HEK293 (cell line): Measurements from ENCODE around the gene TSTD1.

Experiments used
- SALL2 ChIP-seq: fragments of 450-650 bp; formaldehyde crosslinking; IDR thresholded peaks from 2 replicates; pipeline ENCODE4 v1.5.0; 2017; ENCODE audit warnings: missing biosample characterization, mild to moderate bottlenecking, missing genetic modification characterization, borderline replicate concordance
- ZEB2 ChIP-seq: fragments of 450-650 bp; formaldehyde crosslinking; IDR thresholded peaks from 2 replicates; pipeline ENCODE4 v1.5.1; 2016; ENCODE audit warnings: missing biosample characterization, missing genetic modification characterization
- ZNF239 ChIP-seq: fragments of 450-650 bp; formaldehyde crosslinking; IDR thresholded peaks from 2 replicates; pipeline ENCODE4 v1.5.1; 2016; ENCODE audit warnings: missing biosample characterization, missing genetic modification characterization
- ZNF585B ChIP-seq: fragments of 450-650 bp; formaldehyde crosslinking; IDR thresholded peaks from 2 replicates; pipeline ENCODE4 v1.5.1; 2016; ENCODE audit warnings: missing biosample characterization, missing genetic modification characterization
- ZNF76 ChIP-seq: fragments of 450-650 bp; formaldehyde crosslinking; IDR thresholded peaks from 2 replicates; pipeline ENCODE4; 2016; ENCODE audit warnings: low read depth, missing biosample characterization, missing genetic modification characterization, borderline replicate concordance
- TF ChIP-seq, protein P1 (sequence below): fragments of 450-650 bp; formaldehyde crosslinking; IDR thresholded peaks from 2 replicates; pipeline ENCODE4 v1.5.1; 2016; ENCODE audit warnings: missing biosample characterization, missing genetic modification characterization
- TF ChIP-seq, protein P2 (sequence below): fragments of 450-650 bp; formaldehyde crosslinking; conservative IDR thresholded peaks from 2 replicates; pipeline ENCODE4 v1.5.1; 2016; ENCODE audit warnings: low read depth, missing biosample characterization, missing genetic modification characterization
- TF ChIP-seq, protein P3 (sequence below): fragments of 450-650 bp; formaldehyde crosslinking; IDR thresholded peaks from 2 replicates; pipeline ENCODE4 v1.5.1; 2016; ENCODE audit warnings: missing biosample characterization, missing genetic modification characterization
- TF ChIP-seq, protein P4 (sequence below): fragments of 450-650 bp; formaldehyde crosslinking; IDR thresholded peaks from 2 replicates; pipeline ENCODE4 v1.5.1; 2016; ENCODE audit warnings: missing biosample characterization, missing genetic modification characterization

DNA sequence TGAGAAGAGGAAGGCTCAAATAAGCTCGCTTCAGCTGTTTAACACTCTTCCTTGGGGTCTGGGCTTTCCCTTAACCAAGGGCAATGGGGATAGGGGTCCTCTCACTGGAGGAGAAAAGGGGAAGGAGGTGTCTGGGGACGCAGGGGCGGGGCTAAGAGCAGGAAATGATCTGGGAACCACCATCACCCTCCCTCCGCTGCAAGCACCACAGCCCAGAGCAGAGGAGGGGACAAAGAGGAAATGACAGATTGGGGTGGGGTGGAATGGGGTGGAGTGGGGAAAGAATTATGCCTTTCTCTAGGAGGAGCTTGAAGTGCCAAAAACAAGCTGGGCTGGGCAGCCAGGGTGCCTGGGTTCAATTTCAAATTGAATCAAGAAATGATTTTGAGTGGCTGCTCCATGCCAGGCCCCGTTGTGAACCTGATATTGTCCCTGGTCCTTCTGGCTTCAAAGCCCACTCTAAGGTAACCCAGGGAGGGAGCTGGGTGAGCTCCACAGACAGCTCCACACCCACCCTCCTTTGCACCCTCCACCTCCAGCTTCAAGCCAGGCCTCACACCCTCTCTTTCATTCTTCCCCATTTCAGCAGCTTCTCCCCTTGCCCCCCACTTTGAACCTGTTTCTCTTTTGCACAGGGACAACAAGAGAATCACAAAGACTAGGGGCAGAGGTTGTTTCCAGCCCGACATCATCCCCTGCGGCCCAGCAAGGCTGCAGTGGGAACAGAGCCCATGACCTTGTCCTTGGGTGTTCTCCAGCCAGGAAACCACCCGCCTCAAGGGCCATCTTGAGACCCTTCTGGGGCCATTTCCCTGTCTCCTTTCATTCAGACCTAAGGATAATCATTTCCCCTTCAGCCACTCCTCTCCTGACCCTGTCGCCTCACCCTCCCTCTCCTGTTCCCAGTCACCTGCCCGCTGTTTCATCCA is 29.8 kb upstream of the TSTD1 start:
- TF ChIP-seq ZNF76 (tag by site-specific recombination) (no peak), ZEB2 (no peak), SALL2 (no peak), ZNF585B (tag by site-specific recombination) (no peak), ZNF239 (no peak)
- TF ChIP-seq, protein P1, sequence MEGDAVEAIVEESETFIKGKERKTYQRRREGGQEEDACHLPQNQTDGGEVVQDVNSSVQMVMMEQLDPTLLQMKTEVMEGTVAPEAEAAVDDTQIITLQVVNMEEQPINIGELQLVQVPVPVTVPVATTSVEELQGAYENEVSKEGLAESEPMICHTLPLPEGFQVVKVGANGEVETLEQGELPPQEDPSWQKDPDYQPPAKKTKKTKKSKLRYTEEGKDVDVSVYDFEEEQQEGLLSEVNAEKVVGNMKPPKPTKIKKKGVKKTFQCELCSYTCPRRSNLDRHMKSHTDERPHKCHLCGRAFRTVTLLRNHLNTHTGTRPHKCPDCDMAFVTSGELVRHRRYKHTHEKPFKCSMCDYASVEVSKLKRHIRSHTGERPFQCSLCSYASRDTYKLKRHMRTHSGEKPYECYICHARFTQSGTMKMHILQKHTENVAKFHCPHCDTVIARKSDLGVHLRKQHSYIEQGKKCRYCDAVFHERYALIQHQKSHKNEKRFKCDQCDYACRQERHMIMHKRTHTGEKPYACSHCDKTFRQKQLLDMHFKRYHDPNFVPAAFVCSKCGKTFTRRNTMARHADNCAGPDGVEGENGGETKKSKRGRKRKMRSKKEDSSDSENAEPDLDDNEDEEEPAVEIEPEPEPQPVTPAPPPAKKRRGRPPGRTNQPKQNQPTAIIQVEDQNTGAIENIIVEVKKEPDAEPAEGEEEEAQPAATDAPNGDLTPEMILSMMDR (tag by site-specific recombination), result no peak
- TF ChIP-seq, protein P2, sequence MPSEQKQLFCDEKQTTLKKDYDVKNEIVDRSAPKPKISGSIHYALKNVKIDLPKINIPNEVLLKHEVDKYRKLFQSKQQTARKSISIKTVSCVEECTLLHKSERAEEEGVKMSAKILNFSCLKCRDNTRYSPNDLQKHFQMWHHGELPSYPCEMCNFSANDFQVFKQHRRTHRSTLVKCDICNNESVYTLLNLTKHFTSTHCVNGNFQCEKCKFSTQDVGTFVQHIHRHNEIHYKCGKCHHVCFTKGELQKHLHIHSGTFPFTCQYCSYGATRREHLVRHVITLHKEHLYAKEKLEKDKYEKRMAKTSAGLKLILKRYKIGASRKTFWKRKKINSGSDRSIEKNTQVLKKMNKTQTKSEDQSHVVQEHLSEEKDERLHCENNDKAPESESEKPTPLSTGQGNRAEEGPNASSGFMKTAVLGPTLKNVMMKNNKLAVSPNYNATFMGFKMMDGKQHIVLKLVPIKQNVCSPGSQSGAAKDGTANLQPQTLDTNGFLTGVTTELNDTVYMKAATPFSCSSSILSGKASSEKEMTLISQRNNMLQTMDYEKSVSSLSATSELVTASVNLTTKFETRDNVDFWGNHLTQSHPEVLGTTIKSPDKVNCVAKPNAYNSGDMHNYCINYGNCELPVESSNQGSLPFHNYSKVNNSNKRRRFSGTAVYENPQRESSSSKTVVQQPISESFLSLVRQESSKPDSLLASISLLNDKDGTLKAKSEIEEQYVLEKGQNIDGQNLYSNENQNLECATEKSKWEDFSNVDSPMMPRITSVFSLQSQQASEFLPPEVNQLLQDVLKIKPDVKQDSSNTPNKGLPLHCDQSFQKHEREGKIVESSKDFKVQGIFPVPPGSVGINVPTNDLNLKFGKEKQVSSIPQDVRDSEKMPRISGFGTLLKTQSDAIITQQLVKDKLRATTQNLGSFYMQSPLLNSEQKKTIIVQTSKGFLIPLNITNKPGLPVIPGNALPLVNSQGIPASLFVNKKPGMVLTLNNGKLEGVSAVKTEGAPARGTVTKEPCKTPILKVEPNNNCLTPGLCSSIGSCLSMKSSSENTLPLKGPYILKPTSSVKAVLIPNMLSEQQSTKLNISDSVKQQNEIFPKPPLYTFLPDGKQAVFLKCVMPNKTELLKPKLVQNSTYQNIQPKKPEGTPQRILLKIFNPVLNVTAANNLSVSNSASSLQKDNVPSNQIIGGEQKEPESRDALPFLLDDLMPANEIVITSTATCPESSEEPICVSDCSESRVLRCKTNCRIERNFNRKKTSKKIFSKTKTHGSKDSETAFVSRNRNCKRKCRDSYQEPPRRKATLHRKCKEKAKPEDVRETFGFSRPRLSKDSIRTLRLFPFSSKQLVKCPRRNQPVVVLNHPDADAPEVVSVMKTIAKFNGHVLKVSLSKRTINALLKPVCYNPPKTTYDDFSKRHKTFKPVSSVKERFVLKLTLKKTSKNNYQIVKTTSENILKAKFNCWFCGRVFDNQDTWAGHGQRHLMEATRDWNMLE (tag by site-specific recombination), result no peak
- TF ChIP-seq, protein P3, sequence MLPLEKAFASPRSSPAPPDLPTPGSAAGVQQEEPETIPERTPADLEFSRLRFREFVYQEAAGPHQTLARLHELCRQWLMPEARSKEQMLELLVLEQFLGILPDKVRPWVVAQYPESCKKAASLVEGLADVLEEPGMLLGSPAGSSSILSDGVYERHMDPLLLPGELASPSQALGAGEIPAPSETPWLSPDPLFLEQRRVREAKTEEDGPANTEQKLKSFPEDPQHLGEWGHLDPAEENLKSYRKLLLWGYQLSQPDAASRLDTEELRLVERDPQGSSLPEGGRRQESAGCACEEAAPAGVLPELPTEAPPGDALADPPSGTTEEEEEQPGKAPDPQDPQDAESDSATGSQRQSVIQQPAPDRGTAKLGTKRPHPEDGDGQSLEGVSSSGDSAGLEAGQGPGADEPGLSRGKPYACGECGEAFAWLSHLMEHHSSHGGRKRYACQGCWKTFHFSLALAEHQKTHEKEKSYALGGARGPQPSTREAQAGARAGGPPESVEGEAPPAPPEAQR (tag by site-specific recombination), result no peak
- TF ChIP-seq, protein P4, sequence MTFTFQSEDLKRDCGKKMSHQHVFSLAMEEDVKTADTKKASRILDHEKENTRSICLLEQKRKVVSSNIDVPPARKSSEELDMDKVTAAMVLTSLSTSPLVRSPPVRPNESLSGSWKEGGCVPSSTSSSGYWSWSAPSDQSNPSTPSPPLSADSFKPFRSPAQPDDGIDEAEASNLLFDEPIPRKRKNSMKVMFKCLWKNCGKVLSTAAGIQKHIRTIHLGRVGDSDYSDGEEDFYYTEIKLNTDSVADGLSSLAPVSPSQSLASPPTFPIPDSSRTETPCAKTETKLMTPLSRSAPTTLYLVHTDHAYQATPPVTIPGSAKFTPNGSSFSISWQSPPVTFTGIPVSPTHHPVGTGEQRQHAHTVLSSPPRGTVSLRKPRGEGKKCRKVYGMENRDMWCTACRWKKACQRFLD (tag by site-specific recombination), result no peak
